Measurements from ENCODE around the gene XXYLT1.

XXYLT1 gene

DNA sequence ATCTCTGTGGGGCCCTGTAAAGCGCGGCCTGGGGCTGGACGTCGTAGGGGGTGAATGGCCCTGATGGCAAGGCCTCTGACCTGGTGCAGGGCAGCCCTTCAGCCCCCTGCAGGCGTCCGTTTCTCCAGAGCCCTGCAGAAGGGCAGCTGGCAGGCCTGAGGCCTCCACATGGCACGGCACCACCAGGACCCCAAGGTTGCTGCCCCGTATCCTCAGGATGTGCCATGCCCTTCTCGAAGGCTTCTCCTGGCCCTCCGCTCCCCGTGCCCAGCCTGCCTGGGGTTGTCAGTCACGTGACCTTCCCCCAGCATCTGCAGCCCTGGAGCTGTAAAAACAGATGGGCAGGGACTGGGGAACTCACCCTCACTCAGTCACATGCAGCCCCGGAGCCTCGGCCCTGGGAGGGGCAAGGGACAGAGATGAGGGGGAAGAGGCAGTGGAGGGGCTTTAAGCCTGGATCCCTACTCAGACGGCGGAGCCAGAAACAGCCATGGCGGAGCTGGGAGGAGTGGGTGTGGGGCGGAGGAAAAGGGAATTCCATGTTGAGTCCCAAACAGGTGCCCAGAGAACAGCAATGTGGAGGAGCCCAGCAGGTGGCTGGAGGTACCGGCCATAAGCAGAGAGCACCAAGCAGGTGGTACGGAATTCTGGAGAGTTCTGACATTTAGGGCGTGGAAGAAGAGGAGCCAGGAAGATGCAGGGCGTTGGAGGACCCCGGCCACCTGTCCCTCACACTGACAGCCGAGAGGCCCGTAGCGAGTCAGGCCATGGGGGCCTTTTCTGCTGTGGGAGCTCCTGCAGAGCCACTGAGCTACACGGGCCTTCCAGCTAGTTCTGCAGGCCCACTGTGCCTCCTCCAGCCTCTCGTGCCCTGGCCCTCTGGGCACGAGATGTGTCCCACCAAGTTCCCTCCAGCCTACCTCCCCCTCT lies 193.1 kb downstream of the XXYLT1 start:
- no peak for DNase-seq (ENCODE audit: low spot score)

DNA sequence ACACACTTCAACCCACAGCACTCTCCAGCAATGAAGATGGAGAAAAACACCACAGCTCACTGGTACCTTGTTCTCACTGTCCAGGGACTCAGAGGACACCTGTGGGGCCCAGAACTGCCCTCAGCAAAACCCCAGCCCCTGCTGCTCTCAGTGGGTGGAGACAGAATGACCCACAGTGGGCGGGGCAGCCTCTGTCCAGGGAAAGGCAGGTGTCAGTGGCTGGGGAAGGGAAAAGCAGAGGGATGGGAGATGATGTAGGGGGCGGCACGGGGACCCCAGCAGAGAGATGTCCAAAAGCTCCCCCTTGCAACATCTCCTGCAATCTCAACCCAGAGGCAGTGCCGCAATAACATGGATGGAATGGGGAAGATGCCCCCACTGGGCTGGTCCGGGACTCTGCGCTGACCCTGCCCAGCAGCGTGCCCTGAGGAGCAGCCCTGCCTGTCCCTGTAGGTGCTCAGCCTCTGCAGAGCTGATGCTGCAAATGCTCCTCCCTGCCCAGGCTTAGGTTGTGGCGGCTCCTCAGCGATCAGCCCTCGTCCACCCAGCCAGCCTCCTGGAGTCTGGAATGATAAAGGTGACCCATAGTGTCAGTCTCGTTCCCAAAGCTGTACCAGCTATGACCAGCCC lies 193.9 kb downstream of the XXYLT1 start:
- no peak for DNase-seq (ENCODE audit: low spot score)

GRCh38 chr3:195075941-195076875 lies 194.8 kb downstream of the XXYLT1 start:
- peak; percentile 47 for DNase-seq (ENCODE audit: low spot score)

- peak; percentile 45 for DNase-seq (ENCODE audit: low spot score)
Measured at GRCh38 chr3:195075199-195075940, 195.6 kb downstream of the XXYLT1 start.

DNA sequence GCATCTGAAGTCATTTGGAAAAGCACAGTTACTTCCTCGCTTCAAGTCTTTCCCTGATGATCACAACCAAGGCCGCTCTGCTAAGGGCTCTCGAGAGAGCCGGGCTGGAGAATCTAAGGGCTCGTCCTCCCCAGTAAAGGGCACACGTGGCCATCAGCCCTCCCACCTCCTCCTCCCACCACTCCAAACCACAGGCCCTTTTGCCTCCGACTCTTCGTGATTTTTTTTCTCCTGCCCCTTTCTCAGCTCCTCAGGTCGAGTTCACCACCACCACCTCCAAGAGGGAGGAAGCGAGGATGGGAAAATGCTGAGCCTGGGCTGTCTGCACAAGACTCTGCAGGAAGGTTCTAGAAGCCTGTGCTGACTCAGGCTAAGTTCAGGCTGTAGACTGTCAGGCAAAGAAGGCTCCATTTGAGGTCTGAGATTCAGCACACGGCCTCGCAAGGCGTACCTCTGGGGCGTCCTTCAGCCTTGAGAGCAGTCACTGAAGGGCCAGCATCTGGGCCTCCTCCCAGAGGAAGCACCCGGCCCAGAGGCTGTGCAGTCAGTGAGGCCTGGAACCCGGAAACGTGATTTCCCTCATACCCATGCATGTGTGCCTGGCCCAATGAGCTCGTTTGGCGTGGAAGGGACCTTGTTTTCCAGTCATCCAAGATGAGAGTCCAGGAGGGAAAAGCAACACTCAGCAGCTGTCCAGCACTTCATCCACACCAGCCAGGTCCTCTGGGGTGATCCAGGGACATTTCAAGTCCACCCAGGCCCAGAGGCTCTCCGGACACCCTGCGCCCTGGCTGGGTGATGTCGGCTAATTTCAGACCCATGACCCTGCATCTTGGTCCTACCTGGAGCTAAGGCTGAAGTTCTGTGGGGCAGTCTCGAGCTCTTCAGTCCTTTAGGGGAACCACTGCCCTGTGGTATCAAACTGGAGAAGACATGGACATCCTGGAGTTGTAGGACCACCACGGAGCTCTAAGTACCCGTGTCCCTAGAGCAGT lies 196.8 kb downstream of the XXYLT1 start:
- DNase-seq (ENCODE audit: low spot score), result no peak

GRCh38 chr3:195072916-195073564 lies 197.9 kb downstream of the XXYLT1 start:
- DNase-seq (ENCODE audit: low spot score), result no peak

- DNase-seq (ENCODE audit: low spot score), result no peak
Measured at GRCh38 chr3:195071916-195072820, 198.8 kb downstream of the XXYLT1 start.

DNA sequence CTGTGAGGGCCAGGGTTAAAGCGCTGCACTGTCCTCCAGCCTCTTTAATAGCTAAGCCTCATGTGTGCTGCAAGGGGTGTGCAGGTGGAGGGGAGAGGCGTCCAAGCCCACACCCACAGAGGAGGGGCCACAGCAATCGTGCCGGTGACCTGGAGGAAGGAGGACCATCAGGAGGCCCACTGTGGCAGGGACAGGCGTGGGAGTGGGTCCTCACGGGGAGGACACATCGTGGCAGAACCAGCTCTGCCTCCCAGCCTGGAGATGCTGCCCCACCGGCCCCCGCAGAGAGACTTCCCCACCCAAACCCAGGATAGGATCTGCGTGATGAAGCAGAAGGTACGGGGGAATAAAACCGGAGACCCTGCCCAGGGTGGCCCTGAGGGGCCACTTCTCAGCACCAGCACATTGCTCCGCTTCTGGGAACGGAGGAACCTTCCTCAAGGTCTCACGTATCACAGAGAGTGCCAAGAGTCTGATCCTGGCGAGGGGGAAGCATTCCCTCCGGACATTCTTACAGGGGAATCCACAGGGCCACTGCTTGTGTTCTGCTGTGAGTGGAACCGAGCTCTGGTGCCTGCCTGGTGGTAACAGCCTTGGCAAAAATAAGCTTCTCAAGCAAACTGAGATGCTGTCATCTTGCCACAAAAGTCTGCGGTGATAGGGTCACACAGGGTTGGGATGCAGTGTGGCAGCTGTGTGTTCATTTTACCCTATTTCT lies 199.8 kb downstream of the XXYLT1 start:
- DNase-seq (ENCODE audit: low spot score), result no peak

- no peak for DNase-seq (ENCODE audit: low spot score)
Measured at GRCh38 chr3:195070336-195070735, 200.6 kb downstream of the XXYLT1 start.

- DNase-seq (ENCODE audit: low spot score), result no peak
Measured at GRCh38 chr3:195069501-195070251, 201.3 kb downstream of the XXYLT1 start.

DNA sequence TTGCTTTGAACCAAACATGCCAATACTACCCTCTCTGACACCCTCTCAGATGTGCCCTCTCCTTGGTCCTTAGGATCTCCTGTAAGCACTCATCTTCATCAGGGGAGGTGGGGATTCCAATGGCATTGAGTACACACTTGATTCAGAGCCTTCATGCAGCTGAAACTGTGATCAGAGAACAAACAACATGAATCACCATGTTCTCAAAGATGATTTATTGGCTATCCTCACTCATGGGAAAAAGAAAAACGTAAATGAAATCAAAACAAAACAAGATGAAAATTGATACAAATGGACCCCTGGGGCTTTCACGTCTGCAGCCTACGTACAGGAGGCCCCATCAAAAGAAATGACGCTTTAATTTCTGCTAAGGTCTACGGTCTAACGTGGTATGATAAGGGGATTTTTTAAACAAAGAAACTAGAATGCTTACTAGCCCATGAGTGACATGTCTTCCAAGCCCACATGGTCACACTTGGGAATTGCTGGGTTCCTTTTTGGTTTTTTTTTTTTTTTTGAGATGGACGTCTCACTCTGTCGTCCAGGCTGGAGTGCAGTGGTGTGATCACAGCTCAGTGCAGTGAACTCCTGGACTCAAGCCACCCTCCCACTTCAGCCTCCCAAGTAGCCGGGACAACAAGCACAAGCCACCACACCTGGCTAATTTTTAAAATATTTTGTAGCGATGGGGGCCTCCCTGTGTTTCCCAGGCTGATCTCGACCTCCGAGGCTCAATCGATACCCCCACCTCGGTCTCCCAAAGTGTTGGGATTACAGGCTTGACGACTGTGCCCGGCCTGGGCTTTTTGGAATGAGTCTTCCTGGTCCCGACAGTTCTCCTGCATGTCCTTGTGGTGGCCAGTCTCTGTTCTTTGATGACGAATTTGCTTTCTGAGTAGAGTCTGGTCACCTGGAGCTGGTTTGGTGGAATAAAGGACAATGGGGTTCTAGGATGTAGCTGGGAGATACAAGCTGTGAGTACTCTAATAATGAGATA lies 202.6 kb downstream of the XXYLT1 start:
- no peak for DNase-seq (ENCODE audit: low spot score)

DNA sequence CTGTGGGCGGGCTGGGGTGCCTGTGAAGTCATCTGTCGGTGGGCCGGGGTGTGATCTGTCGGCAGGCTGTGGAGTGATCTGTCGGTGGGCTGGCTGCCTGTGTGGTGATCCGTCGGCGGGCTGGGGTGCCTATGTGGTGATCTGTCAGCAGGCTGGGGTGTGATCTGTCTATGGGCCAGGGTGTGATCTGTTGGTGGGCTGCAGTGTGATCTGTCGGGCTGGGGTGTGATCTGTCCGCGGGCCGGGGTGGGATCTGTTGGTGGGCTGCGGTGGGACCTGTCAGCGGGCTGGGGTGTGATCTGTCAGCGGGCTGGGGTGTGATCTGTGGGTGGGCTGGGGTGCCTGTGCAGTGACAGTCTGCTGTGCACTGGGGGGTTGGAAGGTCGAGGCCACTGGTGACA lies 204.5 kb downstream of the XXYLT1 start:
- no peak for DNase-seq (ENCODE audit: low spot score)

- no peak for DNase-seq (ENCODE audit: low spot score)
Measured at GRCh38 chr3:195065864-195066185, 205.1 kb downstream of the XXYLT1 start.

DNA sequence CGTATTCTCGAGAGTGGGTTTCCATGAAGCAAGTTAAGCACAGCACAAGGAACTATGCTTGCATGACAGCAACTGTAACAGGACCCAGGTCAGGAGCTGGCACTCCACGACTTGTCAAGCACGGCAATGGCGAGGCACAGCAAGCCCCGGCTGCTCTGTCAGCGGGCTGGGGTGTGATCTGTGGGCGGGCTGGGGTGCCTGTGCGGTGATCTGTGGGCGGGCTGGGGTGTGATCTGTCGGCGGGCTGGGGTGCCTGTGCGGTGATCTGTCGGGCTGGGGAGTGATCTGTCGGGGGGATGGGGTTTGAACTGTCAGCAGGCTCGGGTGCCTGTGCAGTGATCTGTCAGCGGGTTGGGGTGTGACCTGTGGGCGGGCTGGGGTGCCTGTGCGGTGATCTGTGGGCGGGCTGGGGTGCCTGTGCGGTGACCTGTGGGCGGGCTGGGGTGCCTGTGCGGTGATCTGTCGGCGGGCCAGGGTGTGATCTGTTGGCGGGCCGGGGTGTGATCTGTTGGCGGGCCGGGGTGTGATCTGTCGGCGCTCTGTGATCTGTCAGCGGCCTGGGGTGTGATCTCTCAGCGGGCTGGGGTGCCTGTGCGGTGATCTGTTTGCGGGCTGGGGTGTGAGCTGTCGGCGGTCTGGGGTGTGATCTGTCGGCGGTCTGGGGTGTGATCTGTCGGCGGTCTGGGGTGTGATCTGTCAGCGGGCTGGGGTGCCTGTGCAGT lies 205.7 kb downstream of the XXYLT1 start:
- no peak for DNase-seq (ENCODE audit: low spot score)

DNA sequence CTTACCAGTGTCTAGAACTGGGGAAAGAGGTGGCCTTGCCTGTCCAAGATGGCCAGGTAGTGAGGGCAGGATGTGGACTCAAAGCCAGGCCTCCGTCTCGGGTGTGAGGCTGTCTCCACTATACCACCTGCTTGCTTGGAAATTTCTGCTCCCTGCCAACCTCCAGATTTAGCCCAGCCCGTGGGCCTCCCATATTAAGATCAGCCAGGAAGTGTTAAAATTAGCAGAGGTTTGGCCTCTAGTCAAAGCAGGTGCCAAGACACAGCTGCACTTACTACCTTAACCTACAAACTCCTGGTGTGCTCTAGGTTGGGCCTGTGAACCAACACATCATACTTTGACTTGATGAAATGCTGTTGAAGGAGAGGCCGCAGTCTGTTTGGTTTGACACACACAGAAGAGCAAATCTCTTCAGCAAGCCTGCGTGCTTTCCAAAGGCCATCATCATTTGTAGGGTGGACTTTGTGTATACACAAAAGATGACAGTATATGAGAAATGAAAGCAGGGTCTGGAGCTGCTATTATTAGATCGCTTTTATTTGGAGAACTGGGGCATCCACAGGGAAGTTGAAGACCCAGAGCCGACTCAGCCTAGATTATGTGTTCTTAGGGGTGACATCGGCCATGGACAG lies 206.5 kb downstream of the XXYLT1 start:
- no peak for DNase-seq (ENCODE audit: low spot score)

All from GM03348 (cell line).